Superior temporal gyrus (tissue), 1 donor: ENCODE data around the gene GINS2.

ENCODE experiments used
- DNase-seq: peaks from one replicate; pipeline ENCODE4 v3.0.0-alpha.2; 2016; ENCODE audit errors: extremely low spot score

Gene GINS2

GRCh38 chr16:85716022-85716679 lies 27.4 kb upstream of the GINS2 start:
- no peak for DNase-seq

- DNase-seq = peak; percentile 10
These were observed 26.6 kb upstream of the GINS2 start for GRCh38 chr16:85715169-85716021.

GRCh38 chr16:85712801-85713200 lies 24.0 kb upstream of the GINS2 start:
- DNase-seq = no peak

GRCh38 chr16:85711982-85712587 lies 23.3 kb upstream of the GINS2 start:
- DNase-seq = no peak

GRCh38 chr16:85710732-85711131 lies 22.0 kb upstream of the GINS2 start:
- DNase-seq = no peak

- no peak for DNase-seq
These were observed 21.2 kb upstream of the GINS2 start for GRCh38 chr16:85709766-85710585.

GRCh38 chr16:85708338-85708737 lies 19.6 kb upstream of the GINS2 start:
- no peak for DNase-seq

- DNase-seq = no peak
These were observed 18.9 kb upstream of the GINS2 start for GRCh38 chr16:85707528-85708095.

GRCh38 chr16:85706449-85707034 lies 17.8 kb upstream of the GINS2 start:
- no peak for DNase-seq

- DNase-seq = no peak
These were observed 16.4 kb upstream of the GINS2 start for GRCh38 chr16:85704900-85705846.

- DNase-seq = no peak
These were observed 15.3 kb upstream of the GINS2 start for GRCh38 chr16:85704011-85704410.

- peak; percentile 45 for DNase-seq
These were observed 10.9 kb upstream of the GINS2 start for GRCh38 chr16:85699628-85700027.

GRCh38 chr16:85698935-85699558 lies 10.3 kb upstream of the GINS2 start:
- DNase-seq = no peak

GRCh38 chr16:85698459-85698891 lies 9.7 kb upstream of the GINS2 start:
- no peak for DNase-seq

- DNase-seq = no peak
These were observed 8.7 kb upstream of the GINS2 start for GRCh38 chr16:85697431-85697830.

GRCh38 chr16:85696781-85697180 lies 8.0 kb upstream of the GINS2 start:
- peak; percentile 48 for DNase-seq

GRCh38 chr16:85695196-85696128 lies 6.7 kb upstream of the GINS2 start:
- DNase-seq = no peak

- DNase-seq = no peak
These were observed 1.8 kb upstream of the GINS2 start for GRCh38 chr16:85690469-85691064.
